H9 (cell line): ENCODE results near the gene MESD. TPM values are rescaled to one million over a fixed set of nuclear protein-coding genes. Genes with fewer than 3 reads are reported as not detected.

Experiments used
- DNase-seq: peaks from one replicate; pipeline ENCODE4 v3.0.0-alpha.2; 2017
- H2AFZ ChIP-seq: one replicate; pipeline ENCODE4 v1.6.1; 2013; ENCODE audit warnings: mild to moderate bottlenecking, low read length, control low read depth, moderate library complexity
- H2AK5ac ChIP-seq: 2 replicates; pipeline ENCODE4 v1.6.1; 2013; ENCODE audit warnings: low read length, control low read depth, mixed read lengths; ENCODE audit not compliant: insufficient read length
- H2BK120ac ChIP-seq: one replicate; pipeline ENCODE4 v1.6.1; 2013; ENCODE audit warnings: low read depth, mild to moderate bottlenecking, low read length, control low read depth, inconsistent platforms; ENCODE audit not compliant: poor library complexity, severe bottlenecking
- H2BK12ac ChIP-seq: 2 replicates; pipeline ENCODE4 v1.6.1; 2013; ENCODE audit warnings: low read length, control low read depth, mixed read lengths, low read depth; ENCODE audit not compliant: insufficient read length
- H2BK15ac ChIP-seq: 2 replicates; pipeline ENCODE4 v1.6.1; 2013; ENCODE audit warnings: low read depth, low read length, control low read depth
- H2BK20ac ChIP-seq: one replicate; pipeline ENCODE4 v1.6.1; 2013; ENCODE audit warnings: low read depth, mild to moderate bottlenecking, low read length, control low read depth, inconsistent platforms; ENCODE audit not compliant: poor library complexity, severe bottlenecking
- H2BK5ac ChIP-seq: 2 replicates; pipeline ENCODE4 v1.6.1; 2013; ENCODE audit warnings: low read length, control low read depth, mixed read lengths; ENCODE audit not compliant: insufficient read length
- H3K14ac ChIP-seq: 2 replicates; pipeline ENCODE4 v1.6.1; 2013; ENCODE audit warnings: low read length, control low read depth; ENCODE audit not compliant: insufficient read depth
- H3K18ac ChIP-seq: 2 replicates; pipeline ENCODE4 v1.6.1; 2013; ENCODE audit warnings: low read depth, mild to moderate bottlenecking, mixed read lengths, low read length, control low read depth; ENCODE audit not compliant: insufficient read length
- H3K23ac ChIP-seq: 2 replicates; pipeline ENCODE4 v1.6.1; 2013; ENCODE audit warnings: low read length, control low read depth, mixed read lengths, low read depth; ENCODE audit not compliant: insufficient read length
- H3K23me2 ChIP-seq: 2 replicates; pipeline ENCODE4 v1.6.1; 2013; ENCODE audit warnings: low read depth, mild to moderate bottlenecking, mixed read lengths, low read length, control low read depth; ENCODE audit not compliant: insufficient read length, poor library complexity, severe bottlenecking
- H3K27ac ChIP-seq: 2 replicates; pipeline ENCODE4 v1.5.1; 2013; ENCODE audit warnings: low read length, control low read depth, mixed read lengths, low read depth; ENCODE audit not compliant: insufficient read length
- H3K27me3 ChIP-seq: 2 replicates; pipeline ENCODE4 v1.6.1; 2013; ENCODE audit warnings: low read length, control low read depth, inconsistent platforms; ENCODE audit not compliant: insufficient read depth
- H3K4ac ChIP-seq: 2 replicates; pipeline ENCODE4 v1.6.1; 2013; ENCODE audit warnings: low read depth, mild to moderate bottlenecking, control low read depth, inconsistent platforms, low read length, moderate library complexity
- H3K4me1 ChIP-seq: 2 replicates; pipeline ENCODE4 v1.6.1; 2013; ENCODE audit warnings: low read length, control low read depth, inconsistent platforms; ENCODE audit not compliant: insufficient read depth
- H3K4me2 ChIP-seq: 2 replicates; pipeline ENCODE4 v1.6.1; 2013; ENCODE audit warnings: low read length, control low read depth, mixed read lengths; ENCODE audit not compliant: insufficient read length, insufficient read depth
- H3K56ac ChIP-seq: 2 replicates; pipeline ENCODE4 v1.6.1; 2013; ENCODE audit warnings: low read depth, mild to moderate bottlenecking, mixed read lengths, low read length, control low read depth; ENCODE audit not compliant: insufficient read length
- H3K79me1 ChIP-seq: 2 replicates; pipeline ENCODE4 v1.6.1; 2013; ENCODE audit warnings: low read depth, mild to moderate bottlenecking, moderate library complexity, low read length, control low read depth, inconsistent platforms; ENCODE audit not compliant: insufficient read depth, poor library complexity, severe bottlenecking
- H3K79me2 ChIP-seq: 2 replicates; pipeline ENCODE4 v1.6.1; 2013; ENCODE audit warnings: low read length, control low read depth, inconsistent platforms; ENCODE audit not compliant: insufficient read depth
- H3K9ac ChIP-seq: 2 replicates; pipeline ENCODE4 v1.6.1; 2013; ENCODE audit warnings: low read length, control low read depth, mixed read lengths; ENCODE audit not compliant: insufficient read length; ENCODE audit errors: extremely low read depth
- H3K9me3 ChIP-seq: one replicate; pipeline ENCODE4 v1.6.1; 2013; ENCODE audit warnings: low read depth, low read length, inconsistent platforms; ENCODE audit not compliant: control insufficient read depth
- H3T11ph ChIP-seq: one replicate; pipeline ENCODE4 v1.6.1; 2013; ENCODE audit warnings: mild to moderate bottlenecking, low read length, control low read depth, inconsistent platforms
- H4K20me1 ChIP-seq: one replicate; pipeline ENCODE4 v1.6.1; 2013; ENCODE audit not compliant: control insufficient read depth, insufficient read length, insufficient read depth
- H4K5ac ChIP-seq: 2 replicates; pipeline ENCODE4 v1.6.1; 2013; ENCODE audit warnings: low read depth, mild to moderate bottlenecking, mixed read lengths, low read length, control low read depth; ENCODE audit not compliant: insufficient read length
- H4K8ac ChIP-seq: replicated peaks from 2 replicates; pipeline ENCODE4 v1.6.1; 2013; ENCODE audit warnings: low read length, control low read depth, mixed read lengths, low read depth; ENCODE audit not compliant: insufficient read length
- H4K91ac ChIP-seq: 2 replicates; pipeline ENCODE4 v1.6.1; 2013; ENCODE audit warnings: low read depth, mild to moderate bottlenecking, moderate library complexity, mixed read lengths, low read length, control low read depth; ENCODE audit not compliant: insufficient read length
- H3K27ac Mint-ChIP-seq, 3 experiments: 2 replicates in 2 of 3; 3 replicates in 1 of 3; pipeline ENCODE4 v1.8.0; 2020 to 2021; ENCODE audit warnings: mixed read lengths in 3 of 3, mild to moderate bottlenecking in 1 of 3, moderate library complexity in 1 of 3
- H3K27me3 Mint-ChIP-seq: 2 replicates; pipeline ENCODE4 v1.8.0; 2021; ENCODE audit warnings: low read depth, mild to moderate bottlenecking, moderate library complexity, mixed read lengths
- H3K36me3 Mint-ChIP-seq, 3 experiments: 2 replicates in 2 of 3; 3 replicates in 1 of 3; pipeline ENCODE4 v1.8.0; 2020 to 2021; ENCODE audit warnings: low read depth in 3 of 3, mixed read lengths in 3 of 3; ENCODE audit not compliant: insufficient read depth in 1 of 3
- H3K4me1 Mint-ChIP-seq, 2 experiments: 2 replicates each; pipeline ENCODE4 v1.8.0; 2020; ENCODE audit warnings: mixed read lengths in 2 of 2
- H3K4me3 Mint-ChIP-seq, 2 experiments: 2 replicates in 1 of 2; 3 replicates in 1 of 2; pipeline ENCODE4 v1.8.0; 2020 to 2021; ENCODE audit warnings: mild to moderate bottlenecking in 2 of 2, mixed read lengths in 2 of 2, moderate library complexity in 1 of 2
- H3K9me3 Mint-ChIP-seq, 2 experiments: 2 replicates in 1 of 2; 3 replicates in 1 of 2; pipeline ENCODE4 v1.8.0; 2020; ENCODE audit warnings: mild to moderate bottlenecking in 2 of 2, mixed read lengths in 2 of 2, moderate library complexity in 1 of 2
- WGBS: extraction: QIAGEN DNeasy Blood & Tissue Kit; methylation state at CpG from one replicate; pipeline ENCODE4 v1.1.7; 2013; ENCODE audit warnings: missing lambda C conversion rate, low lambda C conversion rate, mixed read lengths; ENCODE audit not compliant: insufficient read length; ENCODE audit errors: extremely low coverage; 5-methylcytosine and 5-hydroxymethylcytosine counted together
- total RNA-seq: library from RNA; stranded (reverse); gene quantifications from 2 replicates; pipeline ENCODE4 v1.2.1, GENCODE V29; 2021
- TF ChIP-seq, protein P1 (sequence below): fragments of 200-600 bp; sonication (generic); conservative IDR thresholded peaks from 3 replicates; pipeline ENCODE4 v1.8.0; 2021; ENCODE audit warnings: antibody characterized with exemption, mild to moderate bottlenecking

Gene MESD
- total RNA-seq, 1 experiment from 2014 or later = 29.1 TPM

DNA sequence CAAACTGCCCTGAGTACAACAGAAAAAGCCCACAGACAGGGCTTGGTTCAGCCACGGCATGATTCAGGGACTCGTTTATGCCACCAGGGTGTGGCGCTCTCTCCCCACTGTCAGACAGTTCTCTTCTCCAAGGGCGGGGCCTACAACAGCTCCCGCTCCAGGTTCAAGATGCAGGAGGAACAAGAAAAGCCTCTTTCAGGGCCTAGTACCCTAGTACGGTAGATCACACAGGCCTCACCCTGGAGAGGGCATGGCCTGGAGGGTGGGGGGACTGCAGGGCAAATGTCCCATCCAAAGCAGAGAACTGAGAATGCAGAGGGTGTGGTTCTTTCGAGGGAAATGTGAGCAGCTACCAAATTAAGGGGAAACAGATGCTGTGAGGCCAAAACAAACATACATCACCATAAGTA, 12.0 kb downstream of the MESD start:
- WGBS = no CpG with 5 or more reads among the region's 7 CpGs
- Histone ChIP-seq H2BK12ac (no peak overlapping the region), H3K9ac (no peak overlapping the region), H3K79me2 (peaks cover 9% of the 10 kb centered on the region; the same call in 1 of the 2 replicates), H3T11ph (no peak overlapping the region), H4K91ac (no peak overlapping the region), H2BK20ac (no peak overlapping the region), H3K9me3 (no peaks in the 10 kb centered on the region), H3K4me2 (no peak overlapping the region), H3K27ac (no peak overlapping the region), H2BK120ac (no peak overlapping the region), H2AK5ac (no peak overlapping the region), H4K8ac (no peak overlapping the region), H3K4ac (no peak overlapping the region), H2BK15ac (no peak overlapping the region), H3K18ac (no peak overlapping the region), H3K79me1 (peaks cover 11% of the 10 kb centered on the region), H2AFZ (no peak overlapping the region), H3K23me2 (no peaks in the 10 kb centered on the region), H3K4me1 (no peaks in the 10 kb centered on the region), H3K23ac (no peak overlapping the region), H3K27me3 (no peaks in the 10 kb centered on the region), H3K14ac (no peak overlapping the region), H4K5ac (no peak overlapping the region), H3K56ac (no peak overlapping the region), H2BK5ac (no peak overlapping the region), H4K20me1 (no peaks in the 10 kb centered on the region)
- H3K9me3 Mint-ChIP-seq = no peaks in the 10 kb centered on the region
- H3K4me1 Mint-ChIP-seq = peaks cover 18 to 26% of the 10 kb centered on the region in 2 experiments
- peak; percentile 78 for DNase-seq
- H3K27me3 Mint-ChIP-seq = no peaks in the 10 kb centered on the region
- peaks cover 22 to 56% (median 43%) of the 10 kb centered on the region in 3 experiments; a peak in 6 of 7 replicates for H3K36me3 Mint-ChIP-seq
- TF ChIP-seq, protein P1, sequence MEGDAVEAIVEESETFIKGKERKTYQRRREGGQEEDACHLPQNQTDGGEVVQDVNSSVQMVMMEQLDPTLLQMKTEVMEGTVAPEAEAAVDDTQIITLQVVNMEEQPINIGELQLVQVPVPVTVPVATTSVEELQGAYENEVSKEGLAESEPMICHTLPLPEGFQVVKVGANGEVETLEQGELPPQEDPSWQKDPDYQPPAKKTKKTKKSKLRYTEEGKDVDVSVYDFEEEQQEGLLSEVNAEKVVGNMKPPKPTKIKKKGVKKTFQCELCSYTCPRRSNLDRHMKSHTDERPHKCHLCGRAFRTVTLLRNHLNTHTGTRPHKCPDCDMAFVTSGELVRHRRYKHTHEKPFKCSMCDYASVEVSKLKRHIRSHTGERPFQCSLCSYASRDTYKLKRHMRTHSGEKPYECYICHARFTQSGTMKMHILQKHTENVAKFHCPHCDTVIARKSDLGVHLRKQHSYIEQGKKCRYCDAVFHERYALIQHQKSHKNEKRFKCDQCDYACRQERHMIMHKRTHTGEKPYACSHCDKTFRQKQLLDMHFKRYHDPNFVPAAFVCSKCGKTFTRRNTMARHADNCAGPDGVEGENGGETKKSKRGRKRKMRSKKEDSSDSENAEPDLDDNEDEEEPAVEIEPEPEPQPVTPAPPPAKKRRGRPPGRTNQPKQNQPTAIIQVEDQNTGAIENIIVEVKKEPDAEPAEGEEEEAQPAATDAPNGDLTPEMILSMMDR = peak; percentile 84
- H3K4me3 Mint-ChIP-seq = peak overlapping the region in 1 of 2 experiments; percentile 17; a peak in 1 of 5 replicates
- H3K27ac Mint-ChIP-seq = peak overlapping the region in 1 of 3 experiments; percentile 63; a peak in 2 of 7 replicates
